Measurements from ENCODE around the gene CD14. TPM values are rescaled to one million over a fixed set of nuclear protein-coding genes. Genes with fewer than 3 reads are reported as not detected.

CD14 gene
- total RNA-seq (2021), result 0.27 to 0.63 TPM (median 0.53 TPM) in 3 replicates
- Bru-seq, nascent RNA, result percentile 17 among the genes with signal in this experiment
- long read RNA-seq, experiment 1, result 0 reads
- long read RNA-seq, experiment 2, result 0 reads
- long read RNA-seq, experiment 3, result 0 reads

GRCh38 chr5:140633021-140633471 is at the start of gene CD14:
Gene CD14 (minus strand): TSS chr5:140633175. CDS start chr5:140633071, 104 bp downstream.
- ATAC-seq (no peak), DNase-seq (ENCODE audit: low spot score) (no peak)
- Mint-ChIP-seq H3K27ac (no peak within 1 kb of the TSS), H3K27me3 (ENCODE audit: low read depth) (peaks cover 34% of the 10 kb centered on the region), H3K9me3 (peaks cover 26% of the 10 kb centered on the region), H3K4me3 (no peak within 1 kb of the TSS), H3K36me3 (peaks cover 14% of the 10 kb centered on the region), H3K4me1 (peaks cover 3% of the 10 kb centered on the region)
- CTCF ChIA-PET, result interaction anchor here (0.8 to 1.3 kb wide), 2 partner anchors 78 to 260 kb away, joined by 3 to 4 read pairs; no protein-coding TSS in a partner anchor
- TF ChIP-seq ZNF512 (CRISPR knock-in tag; IDR thresholded peaks at IDR 0.05; ENCODE audit: borderline replicate concordance) (no peak), GABPB1 (CRISPR knock-in tag; IDR thresholded peaks at IDR 0.05) (0 out of 2 replicates have a peak, but pooled peaks have one; percentile 32)
- POLR2A ChIA-PET, result no interaction called here

- no peak for TF ChIP-seq PRDM15 (CRISPR knock-in tag; IDR thresholded peaks at IDR 0.05)
- TF ChIP-seq GRHL2 (CRISPR knock-in tag; IDR thresholded peaks at IDR 0.05; ENCODE audit: insufficient replicate concordance, severe bottlenecking), result no peak
- TF ChIP-seq NR3C1 (CRISPR knock-in tag; conservative IDR thresholded peaks at IDR 0.05; ENCODE audit: low read depth), result no peak
- TF ChIP-seq RORB (CRISPR knock-in tag; IDR thresholded peaks at IDR 0.05), result no peak
- no peak for TF ChIP-seq ZNF396 (CRISPR knock-in tag; IDR thresholded peaks at IDR 0.05; ENCODE audit: borderline replicate concordance)
- TF ChIP-seq TCF7 (CRISPR knock-in tag; IDR thresholded peaks at IDR 0.05; ENCODE audit: low read depth), result no peak
- TF ChIP-seq KAT7 (CRISPR knock-in tag; IDR thresholded peaks at IDR 0.05; ENCODE audit: borderline replicate concordance), result no peak
- TF ChIP-seq ATF3 (CRISPR knock-in tag; conservative IDR thresholded peaks at IDR 0.05), result no peak
- no peak for TF ChIP-seq ZBTB21 (CRISPR knock-in tag; IDR thresholded peaks at IDR 0.05; ENCODE audit: borderline replicate concordance)
- no peak for TF ChIP-seq ATF1 (CRISPR knock-in tag; IDR thresholded peaks at IDR 0.05)
- no peak for TF ChIP-seq JAZF1 (CRISPR knock-in tag; IDR thresholded peaks at IDR 0.05)
- TF ChIP-seq MYBL2 (CRISPR knock-in tag; IDR thresholded peaks at IDR 0.05), result no peak
- no peak for TF ChIP-seq NFYB (CRISPR knock-in tag; conservative IDR thresholded peaks at IDR 0.05; ENCODE audit: low read depth)
- TF ChIP-seq RELA (CRISPR knock-in tag; IDR thresholded peaks at IDR 0.05; ENCODE audit: borderline replicate concordance), result no peak
- H3K36me3 Mint-ChIP-seq, result peaks cover 38% of the 10 kb centered on the region
- H3K27me3 Mint-ChIP-seq (ENCODE audit: low read depth), result no peaks in the 10 kb centered on the region
- no peak overlapping the region; the same call in 1 of the 2 replicates for H3K27ac Mint-ChIP-seq
- no peak for ATAC-seq
- POLR2A ChIA-PET, result no interaction called here
- no peaks in the 10 kb centered on the region for H3K4me1 Mint-ChIP-seq
- no peak overlapping the region for H3K4me3 Mint-ChIP-seq
- CTCF ChIA-PET, result no interaction called here
- DNase-seq (ENCODE audit: low spot score), result no peak
- no peaks in the 10 kb centered on the region for H3K9me3 Mint-ChIP-seq
Measured at GRCh38 chr5:140678993-140679392, 46.0 kb upstream of the CD14 start.

GRCh38 chr5:140677947-140678346 is 45.0 kb upstream of the CD14 start:
- Mint-ChIP-seq H3K36me3 (peaks cover 43% of the 10 kb centered on the region), H3K27me3 (ENCODE audit: low read depth) (no peaks in the 10 kb centered on the region), H3K9me3 (no peaks in the 10 kb centered on the region), H3K4me3 (no peak overlapping the region), H3K27ac (no peak overlapping the region), H3K4me1 (no peaks in the 10 kb centered on the region)
- ChIA-PET POLR2A (no interaction called here), CTCF (no interaction called here)
- DNase-seq (ENCODE audit: low spot score), result no peak
- no peak for ATAC-seq
- TF ChIP-seq ZNF532 (CRISPR knock-in tag; IDR thresholded peaks at IDR 0.05; ENCODE audit: borderline replicate concordance) (no peak), ZBTB43 (CRISPR knock-in tag; IDR thresholded peaks at IDR 0.05) (no peak), SP1 (CRISPR knock-in tag; conservative IDR thresholded peaks at IDR 0.05) (no peak), FOXK1 (CRISPR knock-in tag; IDR thresholded peaks at IDR 0.05) (no peak), SMAD4 (CRISPR knock-in tag; IDR thresholded peaks at IDR 0.05) (no peak), ZNF263 (CRISPR knock-in tag; IDR thresholded peaks at IDR 0.05; ENCODE audit: low read depth) (no peak)

Data from WTC11 (cell line).